ENCODE measurements around the gene SOS1. TPM values are rescaled to one million over a fixed set of nuclear protein-coding genes. Genes with fewer than 3 reads are reported as not detected.

Gene SOS1
- polyA plus RNA-seq, 1 of the 3 experiments (the other 2 are of a cell fraction): 12.8 TPM

GRCh38 chr2:38960609-38961320, 160.1 kb downstream of the SOS1 start:
- ChIA-PET CTCF (interaction anchor here (7.1 kb wide), 1 partner anchor 12 kb away, joined by 76 read pairs; no protein-coding TSS in a partner anchor), POLR2A (no interaction called here)
- H3K9me2 ChIP-seq: no peaks in the 10 kb centered on the region
- 76% methylated on average over 34 of the region's 34 CpGs for WGBS (ENCODE audit: low lambda C conversion rate)
- H2AFZ ChIP-seq (ENCODE audit: low read depth): no peak overlapping the region
- peaks cover 0 to 3% of the 10 kb centered on the region in 2 experiments; a peak in 1 of 4 replicates for H3K4me1 ChIP-seq (ENCODE audit: control insufficient read depth in 1 of 2, insufficient read depth in 2 of 2, low read depth in 1 of 2, low read length in 1 of 2)
- no peaks in the 10 kb centered on the region for H3K79me2 ChIP-seq (ENCODE audit: insufficient read depth)
- no peaks in the 10 kb centered on the region for H3K9me3 ChIP-seq
- peak overlapping the region in 1 of 2 experiments; percentile 27; a peak in 1 of 4 replicates for H3K4me3 ChIP-seq (ENCODE audit: low read depth in 2 of 2, low read length in 1 of 2)
- H3K27me3 ChIP-seq (ENCODE audit: insufficient read depth): no peaks in the 10 kb centered on the region
- no peak overlapping the region for H3K9ac ChIP-seq
- no peaks in the 10 kb centered on the region for H4K20me1 ChIP-seq (ENCODE audit: insufficient read depth)
- TF ChIP-seq TEAD4 (IDR thresholded peaks at IDR 0.05; ENCODE audit: borderline replicate concordance, insufficient read depth): no peak
- TF ChIP-seq RCOR1 (IDR thresholded peaks at IDR 0.05; ENCODE audit: low read length): no peak
- TF ChIP-seq CTCF (IDR thresholded peaks at IDR 0.05): no peak
- no peak for TF ChIP-seq RXRA (IDR thresholded peaks at IDR 0.05; ENCODE audit: borderline replicate concordance, low read depth)
- no peak for TF ChIP-seq TCF12 (IDR thresholded peaks at IDR 0.05)
- TF ChIP-seq GABPA (IDR thresholded peaks at IDR 0.05; ENCODE audit: low read depth): no peak
- TF ChIP-seq MAX (IDR thresholded peaks at IDR 0.05; ENCODE audit: low read depth): no peak
- no peak for TF ChIP-seq MEF2A (IDR thresholded peaks at IDR 0.05; ENCODE audit: borderline replicate concordance, low read depth)
- no peak for TF ChIP-seq EP300 (IDR thresholded peaks at IDR 0.05; ENCODE audit: borderline replicate concordance in 1 of 2, low read depth in 1 of 2, low read length in 1 of 2)
- no peak for TF ChIP-seq NFIC (IDR thresholded peaks at IDR 0.05; ENCODE audit: borderline replicate concordance)
- TF ChIP-seq SIN3A (IDR thresholded peaks at IDR 0.05; ENCODE audit: borderline replicate concordance, low read depth, low read length): no peak
- TF ChIP-seq CHD2 (IDR thresholded peaks at IDR 0.05; ENCODE audit: low read length, partially characterized antibody): no peak
- H3K4me2 ChIP-seq: no peak overlapping the region
- DNase-seq: no peak
- no peaks in the 10 kb centered on the region for H3F3A ChIP-seq (replicated peaks; ENCODE audit: insufficient read depth)
- no peaks in the 10 kb centered on the region for H3K36me3 ChIP-seq (replicated peaks in 1 of 2; ENCODE audit: control insufficient read depth in 1 of 2, insufficient read depth in 2 of 2, low read length in 1 of 2)
- no peak overlapping the region for H3K27ac ChIP-seq (ENCODE audit: low read depth in 2 of 2, low read length in 1 of 2)

- no peak overlapping the region for H2AFZ ChIP-seq (ENCODE audit: low read depth)
- no peaks in the 10 kb centered on the region for H3K9me2 ChIP-seq
- ChIA-PET CTCF (interaction anchor here (0.6 to 7.1 kb wide), 3 partner anchors 12 to 269 kb away, joined by 3 to 76 read pairs (median 3); no protein-coding TSS in a partner anchor), POLR2A (no interaction called here)
- H3K36me3 ChIP-seq (replicated peaks in 1 of 2; ENCODE audit: control insufficient read depth in 1 of 2, insufficient read depth in 2 of 2, low read length in 1 of 2): no peaks in the 10 kb centered on the region
- TF ChIP-seq MAX (IDR thresholded peaks at IDR 0.05; ENCODE audit: low read depth) (peak; percentile 67), GATA2 (CRISPR knock-in tag; IDR thresholded peaks at IDR 0.05) (no peak), NRF1 (IDR thresholded peaks at IDR 0.05; ENCODE audit: low read depth, low read length) (peak; percentile 52)
- no peak overlapping the region for H3K4me2 ChIP-seq
- peaks cover 0 to 3% of the 10 kb centered on the region in 2 experiments; a peak in 1 of 4 replicates for H3K4me1 ChIP-seq (ENCODE audit: control insufficient read depth in 1 of 2, insufficient read depth in 2 of 2, low read depth in 1 of 2, low read length in 1 of 2)
- H3F3A ChIP-seq (replicated peaks; ENCODE audit: insufficient read depth): no peaks in the 10 kb centered on the region
- no peaks in the 10 kb centered on the region for H3K79me2 ChIP-seq (ENCODE audit: insufficient read depth)
- H3K9ac ChIP-seq: no peak overlapping the region
- peak overlapping the region in 1 of 2 experiments; percentile 27; a peak in 1 of 4 replicates for H3K4me3 ChIP-seq (ENCODE audit: low read depth in 2 of 2, low read length in 1 of 2)
- H3K27me3 ChIP-seq (ENCODE audit: insufficient read depth): no peaks in the 10 kb centered on the region
- no peaks in the 10 kb centered on the region for H4K20me1 ChIP-seq (ENCODE audit: insufficient read depth)
- H3K27ac ChIP-seq (ENCODE audit: low read depth in 2 of 2, low read length in 1 of 2): no peak overlapping the region
- H3K9me3 ChIP-seq: no peaks in the 10 kb centered on the region
- peak; percentile 91 for DNase-seq
- 59% methylated on average over 65 of the region's 97 CpGs for WGBS (ENCODE audit: low lambda C conversion rate)
Observed at GRCh38 chr2:38959938-38960608, 160.8 kb downstream of the SOS1 start.
